NCI-H1105 (cell line): ENCODE results near the gene PZP.

Experiments
- DNase-seq: peaks from one replicate; lab custom pipeline; 2025; lab: John Stamatoyannopoulos, UW

Gene PZP

DNA sequence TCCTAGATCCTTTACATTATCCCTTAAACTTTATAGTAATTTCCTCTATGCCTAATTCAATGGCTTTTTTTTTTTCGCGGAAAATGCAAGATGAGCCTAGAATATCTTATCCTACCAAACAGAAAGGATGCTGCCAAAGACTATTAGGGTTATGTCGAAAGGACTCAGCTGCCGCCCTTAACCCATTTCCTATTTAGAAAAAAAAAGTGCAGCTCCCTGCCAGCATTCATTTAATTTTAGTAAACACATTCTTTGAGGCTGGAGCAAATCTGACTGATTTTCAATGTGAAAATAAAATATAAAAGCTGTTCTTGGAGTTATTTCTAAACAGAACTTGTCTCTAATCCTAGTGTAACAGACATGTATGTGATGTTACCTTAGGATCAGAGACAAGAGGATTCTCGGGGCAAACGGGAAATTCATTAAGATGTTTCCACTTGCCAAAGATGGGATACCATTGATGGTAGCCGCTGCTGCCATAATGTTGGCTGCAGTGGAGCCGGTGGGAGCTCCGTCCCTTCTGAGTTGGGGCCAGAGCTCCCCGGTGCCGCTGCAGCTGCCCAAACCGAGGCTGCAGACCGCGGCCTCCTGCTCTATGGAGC, 84.3 kb downstream of the PZP start:
- no peak for DNase-seq

DNA sequence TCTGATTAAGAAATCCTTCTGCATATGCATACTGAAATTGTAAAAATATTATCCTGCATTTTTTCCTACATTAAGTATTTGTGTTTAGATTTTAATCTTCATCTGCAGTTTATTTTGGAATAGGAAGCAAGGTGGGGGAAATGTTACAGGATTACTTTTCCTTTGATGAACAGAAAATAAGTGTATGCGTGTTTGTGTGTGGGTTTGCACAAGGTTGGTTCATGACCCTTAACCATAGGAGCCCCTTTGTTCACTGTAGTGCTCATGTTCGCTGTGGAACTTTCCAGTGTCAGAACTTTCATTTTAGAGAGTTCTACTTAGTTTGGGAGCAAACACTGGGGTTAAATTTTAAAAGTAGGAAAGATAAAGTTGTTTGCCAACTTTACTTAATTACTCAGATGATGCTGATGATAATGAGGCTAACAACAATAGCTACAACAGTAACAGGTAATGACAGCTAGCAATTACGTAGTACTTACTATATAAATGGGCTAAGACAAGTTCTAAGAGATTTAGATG, 86.0 kb downstream of the PZP start:
- no peak for DNase-seq

DNA sequence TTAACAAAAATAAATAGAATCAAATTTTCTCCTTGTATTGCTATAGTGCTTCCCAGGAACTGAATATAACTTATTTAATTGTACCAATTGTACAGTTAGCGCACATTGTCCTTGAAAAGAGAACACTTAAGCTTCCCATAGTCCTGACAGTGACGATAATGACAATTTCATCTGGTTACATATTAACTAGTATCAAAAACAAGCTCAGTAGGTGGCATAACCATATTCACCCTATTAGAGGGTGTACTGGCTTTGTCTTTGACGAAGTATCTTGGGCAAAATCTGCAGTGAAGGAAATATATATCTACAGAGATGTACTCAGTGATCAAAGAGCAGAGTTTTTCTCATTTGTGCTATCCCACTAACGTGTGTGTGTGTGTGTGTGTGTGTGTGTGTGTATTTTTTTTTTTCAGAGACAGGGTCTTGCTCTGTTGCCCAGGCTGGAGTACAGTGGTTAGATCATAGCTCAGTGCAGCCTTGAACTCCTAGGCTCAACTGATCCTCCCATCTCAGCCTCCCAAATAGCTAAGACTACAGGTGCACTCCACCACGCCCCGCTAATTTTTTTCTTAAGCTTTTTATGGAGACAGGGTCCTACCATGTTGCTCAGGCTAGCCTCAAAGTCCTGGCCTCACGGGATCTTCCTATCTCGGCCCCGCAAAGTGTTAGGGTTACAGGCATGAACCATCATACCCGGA, 87.6 kb downstream of the PZP start:
- DNase-seq = no peak

DNA sequence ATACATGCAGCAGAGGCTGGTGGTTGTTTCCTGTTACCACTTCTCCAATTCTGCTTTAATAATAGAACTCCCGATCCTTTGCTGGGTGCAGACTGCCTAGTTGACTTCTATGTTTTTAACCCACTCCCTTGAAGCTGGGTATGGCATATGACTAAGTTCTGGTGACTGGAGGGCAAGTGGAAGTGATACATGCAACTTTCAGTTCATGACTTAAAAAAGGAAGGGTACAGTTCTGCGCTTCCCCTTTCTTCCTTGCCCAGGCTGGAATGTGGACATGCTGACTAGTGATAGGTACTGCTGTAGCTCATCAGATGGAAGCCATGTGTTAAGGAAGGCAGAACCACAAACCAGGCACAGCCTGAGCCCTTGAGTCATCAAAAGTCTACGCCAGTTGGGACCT, 90.0 kb downstream of the PZP start:
- DNase-seq = no peak

DNA sequence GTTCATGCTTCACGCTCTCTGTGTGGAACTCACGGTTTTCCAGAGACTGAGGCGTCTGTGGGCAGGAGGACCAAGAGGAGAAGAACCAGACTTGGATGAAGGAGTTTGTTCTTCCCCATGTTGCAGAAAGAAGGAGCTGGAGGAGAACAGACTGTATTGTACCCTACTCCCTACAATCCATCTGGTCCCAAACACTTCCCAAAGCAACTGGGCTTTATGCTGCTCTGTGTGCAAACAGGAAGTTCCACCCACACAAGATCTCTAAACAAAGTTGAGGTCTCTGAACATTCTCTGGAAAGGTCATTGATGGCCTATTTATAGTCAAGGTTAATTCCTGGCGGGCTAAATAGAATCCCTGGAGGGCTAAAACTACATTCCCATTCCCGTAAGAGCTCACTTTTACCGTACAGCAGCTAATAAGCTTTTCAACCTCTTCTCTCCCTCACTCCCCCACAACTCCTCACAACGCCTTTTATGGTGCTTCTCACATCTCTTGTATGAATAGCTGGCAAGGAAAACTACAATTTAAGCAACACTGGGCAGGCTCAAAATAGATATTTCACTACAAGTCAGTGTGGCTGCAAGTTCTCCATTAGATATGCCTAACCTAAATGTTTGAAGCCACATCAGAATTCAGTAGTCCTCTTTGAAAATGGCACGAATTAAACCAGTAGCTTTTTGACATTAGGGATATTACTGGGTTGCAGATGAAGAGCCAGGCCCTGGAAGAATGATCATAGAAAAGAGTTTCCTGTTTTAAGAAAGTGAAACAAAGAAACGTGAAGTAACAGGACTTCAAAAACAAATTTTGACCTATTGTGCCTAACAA, 92.2 kb downstream of the PZP start, which contains the start of gene A2M:
A2M (minus strand) TSS at position 189 of the 829 bp plus-strand sequence; CDS start at position 119, 70 bp downstream.
- no peak for DNase-seq

DNA sequence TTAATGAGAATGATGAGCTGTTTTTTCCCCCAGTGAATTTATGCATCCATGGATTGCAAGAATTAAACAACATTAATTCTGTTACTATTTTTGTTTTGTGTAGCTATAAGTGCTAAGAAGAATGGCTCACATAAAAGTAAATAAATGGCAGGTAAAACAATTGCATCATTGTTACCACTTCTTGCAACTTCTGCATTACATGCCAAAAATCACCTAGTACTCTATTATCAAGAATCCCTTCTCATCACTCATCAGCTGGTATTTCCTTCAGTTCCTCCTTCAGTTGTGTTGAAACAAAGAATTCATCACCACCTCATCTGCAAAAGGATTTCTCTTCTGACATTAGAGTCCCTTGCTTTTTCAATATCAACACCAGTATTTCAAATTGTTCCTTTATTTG, 93.2 kb downstream of the PZP start:
- no peak for DNase-seq

DNA sequence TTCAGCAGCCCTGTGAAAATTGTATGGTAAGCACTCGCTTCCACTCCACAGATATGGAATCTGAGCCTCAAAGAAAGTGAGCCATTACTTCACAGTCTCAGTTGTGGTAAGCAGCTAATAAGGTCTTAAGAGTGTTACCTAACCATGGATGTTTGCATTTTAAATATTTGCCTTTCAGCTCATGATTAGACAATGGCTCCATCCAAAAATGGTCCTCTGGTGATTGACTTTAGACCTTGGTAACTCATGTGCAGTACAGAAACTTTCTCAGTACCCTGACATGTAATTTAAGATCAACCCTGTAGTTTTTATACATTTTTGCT, 94.2 kb downstream of the PZP start:
- DNase-seq = no peak

DNA sequence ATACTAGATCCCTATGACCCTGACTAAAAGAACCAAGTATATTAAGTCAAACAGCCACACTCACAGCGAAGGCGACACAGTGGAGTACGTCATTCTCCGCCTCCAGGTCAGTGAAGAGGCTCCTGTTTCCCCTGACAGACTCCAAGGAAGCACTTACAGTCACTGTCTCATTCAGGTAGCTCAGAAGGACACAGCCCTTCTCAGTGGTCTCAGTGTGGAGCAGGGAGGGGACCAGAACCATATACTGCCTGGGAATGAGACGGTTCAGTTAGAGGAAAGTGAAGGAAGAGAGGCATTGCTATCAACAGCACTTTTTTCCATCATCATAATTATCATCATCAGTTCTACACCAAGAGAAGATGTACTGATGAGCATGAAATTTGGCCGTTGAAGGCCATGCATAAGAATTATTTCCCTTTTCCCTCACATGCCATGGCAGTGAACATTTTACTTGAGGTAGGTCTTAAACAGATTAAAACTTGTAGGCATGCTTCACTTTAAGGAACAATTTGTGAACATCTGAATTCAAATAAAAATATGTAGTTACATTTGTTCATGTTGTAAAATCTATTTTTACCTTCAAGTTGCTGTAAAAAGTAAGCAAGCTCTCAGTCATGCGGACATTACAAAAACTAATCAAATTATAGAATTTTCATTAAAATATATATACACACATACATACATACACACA, 94.8 kb downstream of the PZP start:
- no peak for DNase-seq

DNA sequence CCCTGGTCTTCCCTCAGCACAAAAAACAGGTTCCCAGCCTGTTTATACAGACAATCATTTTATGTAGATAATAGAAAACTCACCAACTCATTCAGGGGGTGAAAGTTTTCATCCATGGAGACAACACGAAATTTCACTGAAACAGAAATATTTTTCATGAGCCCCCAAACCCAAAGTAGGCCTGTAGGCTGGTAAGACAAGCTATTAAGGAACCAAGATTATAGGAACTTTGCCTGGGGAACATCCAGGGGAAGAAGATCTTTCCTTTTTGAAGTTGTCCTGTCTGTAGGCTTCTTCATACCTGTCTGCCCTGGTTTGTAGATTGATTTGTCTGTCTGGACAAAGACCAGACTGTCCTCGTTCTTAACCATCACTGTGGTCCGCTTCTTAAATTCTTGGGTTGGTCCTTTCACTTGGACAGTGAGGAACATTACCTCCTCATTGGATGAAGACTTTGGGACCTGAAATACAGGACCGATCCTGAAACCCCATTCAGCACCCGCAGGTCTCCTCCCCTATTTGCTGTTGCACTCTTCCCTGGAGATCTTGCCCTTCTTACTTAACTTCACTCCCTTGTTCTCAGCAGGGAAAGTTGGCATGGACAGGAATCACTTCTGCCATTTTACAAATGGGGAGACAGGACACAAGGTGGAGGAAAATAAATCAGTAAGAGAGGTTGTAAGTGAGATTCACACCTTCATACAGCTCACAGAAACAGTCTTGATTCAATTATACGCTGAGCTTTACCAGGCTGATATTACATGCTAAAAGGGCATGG, 95.9 kb downstream of the PZP start:
- no peak for DNase-seq

DNA sequence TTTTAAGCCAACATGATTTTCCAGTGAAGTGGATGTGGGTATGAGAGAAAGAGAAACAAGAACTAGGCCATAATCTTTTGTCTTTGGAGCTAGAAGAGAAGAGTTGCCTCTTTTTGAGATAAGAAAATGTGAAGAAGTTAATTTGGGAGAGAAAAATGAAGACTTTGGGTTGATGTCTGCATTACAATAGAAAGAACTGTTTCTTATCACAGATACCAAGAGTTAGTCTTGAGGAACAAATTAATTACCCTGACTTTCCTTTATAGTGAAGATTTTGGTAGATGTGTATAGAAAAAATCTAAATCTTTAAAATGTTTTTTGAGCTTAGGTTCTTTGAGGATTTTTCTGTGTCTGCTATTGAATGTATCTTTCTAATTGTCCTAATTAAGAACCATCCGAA, 96.7 kb downstream of the PZP start:
- DNase-seq = no peak

DNA sequence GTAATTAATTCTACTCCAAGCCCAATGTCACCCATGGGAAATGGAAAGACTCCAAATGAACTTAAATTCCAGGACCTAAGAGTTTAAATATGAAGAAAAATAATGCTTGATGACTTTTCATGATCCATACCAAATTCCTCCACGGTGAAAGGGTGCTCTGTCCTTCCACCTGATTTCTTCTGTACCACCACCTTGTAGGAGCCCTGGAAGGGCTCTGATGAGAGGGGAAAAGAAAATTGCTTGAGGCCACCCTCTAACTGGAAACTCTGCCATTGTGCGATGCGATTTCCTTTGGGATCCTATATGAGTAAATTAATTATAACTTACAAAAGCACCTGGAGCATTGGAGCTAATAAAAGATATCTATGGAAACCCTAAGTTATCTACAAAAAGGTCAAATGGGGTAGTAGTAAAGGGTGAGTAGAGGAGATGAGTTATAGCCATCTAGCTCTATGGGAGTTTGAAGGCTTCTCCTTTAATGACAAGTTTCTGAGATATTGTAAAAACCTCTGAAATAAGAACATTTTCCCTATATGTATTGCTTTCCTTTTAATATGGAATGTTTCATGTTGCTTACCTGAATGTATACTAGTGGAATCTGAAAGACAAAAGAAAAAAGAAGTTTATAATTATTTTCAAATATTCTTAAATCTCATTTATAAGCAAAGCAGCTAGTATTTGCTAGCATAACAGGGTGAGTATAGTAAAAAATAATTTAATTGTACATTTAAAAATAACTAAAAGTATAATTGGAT, 98.3 kb downstream of the PZP start:
- DNase-seq = no peak

DNA sequence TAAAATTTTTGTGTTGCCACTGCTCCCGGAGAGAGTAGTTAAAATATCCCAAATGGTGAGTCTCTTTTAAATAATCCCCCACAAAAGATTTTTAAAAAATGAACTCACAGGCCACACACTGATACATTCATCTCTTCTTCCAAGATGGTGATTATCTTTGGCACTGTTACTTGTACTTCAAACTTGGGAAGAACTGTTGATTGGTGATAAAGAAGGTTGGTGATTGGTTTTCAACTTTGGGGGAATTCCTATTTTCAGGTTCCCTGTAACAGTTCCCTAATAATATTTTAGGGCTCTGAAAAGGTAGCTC, 99.0 kb downstream of the PZP start:
- no peak for DNase-seq

DNA sequence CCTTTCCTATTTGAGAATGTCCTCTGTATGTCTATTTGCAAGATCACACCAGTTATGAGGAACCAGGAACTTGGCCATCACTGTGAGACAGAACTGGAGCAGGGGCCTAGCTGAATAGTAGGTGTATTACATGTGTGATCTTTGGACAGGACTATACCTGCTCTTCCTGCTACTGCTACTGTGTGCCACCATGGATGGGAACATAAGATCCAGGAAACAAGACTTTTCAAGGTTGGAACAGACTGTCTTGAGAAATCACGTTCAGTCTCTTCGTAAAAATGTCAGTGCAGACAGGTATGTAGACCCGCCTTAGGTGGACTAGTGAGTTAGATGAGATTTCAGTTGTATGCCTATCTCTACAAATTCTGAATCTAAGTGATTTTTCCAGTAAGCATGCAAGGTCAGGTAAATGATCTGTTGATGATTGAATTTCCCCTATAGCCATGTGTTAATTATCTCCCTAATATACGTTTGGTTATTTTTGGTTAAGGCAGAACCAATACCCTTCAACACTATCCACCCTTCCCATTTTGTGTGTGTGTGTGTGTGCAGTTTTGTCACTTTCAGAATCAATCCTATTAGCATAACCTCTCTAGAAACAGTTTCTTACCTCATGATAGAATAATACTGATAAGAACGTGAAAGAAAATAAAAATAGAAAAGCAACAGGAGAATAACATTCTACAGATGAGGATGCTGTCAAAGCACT, 99.5 kb downstream of the PZP start:
- no peak for DNase-seq

DNA sequence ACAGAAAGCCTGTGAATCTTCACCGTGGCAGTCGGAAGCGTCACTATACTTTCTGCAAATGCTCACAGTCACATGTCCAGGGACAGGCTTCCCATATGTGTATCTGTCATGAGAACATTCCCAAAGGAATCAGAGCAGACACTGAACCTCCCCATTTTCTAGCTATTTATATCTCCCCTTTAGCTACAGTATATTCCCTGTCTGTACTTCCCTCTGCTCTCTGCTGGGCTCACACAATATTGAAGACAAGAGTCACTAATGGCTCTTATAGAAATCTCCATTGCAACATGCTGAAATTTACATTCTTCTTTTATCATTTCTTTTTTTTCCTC, 100.7 kb downstream of the PZP start:
- DNase-seq = no peak

DNA sequence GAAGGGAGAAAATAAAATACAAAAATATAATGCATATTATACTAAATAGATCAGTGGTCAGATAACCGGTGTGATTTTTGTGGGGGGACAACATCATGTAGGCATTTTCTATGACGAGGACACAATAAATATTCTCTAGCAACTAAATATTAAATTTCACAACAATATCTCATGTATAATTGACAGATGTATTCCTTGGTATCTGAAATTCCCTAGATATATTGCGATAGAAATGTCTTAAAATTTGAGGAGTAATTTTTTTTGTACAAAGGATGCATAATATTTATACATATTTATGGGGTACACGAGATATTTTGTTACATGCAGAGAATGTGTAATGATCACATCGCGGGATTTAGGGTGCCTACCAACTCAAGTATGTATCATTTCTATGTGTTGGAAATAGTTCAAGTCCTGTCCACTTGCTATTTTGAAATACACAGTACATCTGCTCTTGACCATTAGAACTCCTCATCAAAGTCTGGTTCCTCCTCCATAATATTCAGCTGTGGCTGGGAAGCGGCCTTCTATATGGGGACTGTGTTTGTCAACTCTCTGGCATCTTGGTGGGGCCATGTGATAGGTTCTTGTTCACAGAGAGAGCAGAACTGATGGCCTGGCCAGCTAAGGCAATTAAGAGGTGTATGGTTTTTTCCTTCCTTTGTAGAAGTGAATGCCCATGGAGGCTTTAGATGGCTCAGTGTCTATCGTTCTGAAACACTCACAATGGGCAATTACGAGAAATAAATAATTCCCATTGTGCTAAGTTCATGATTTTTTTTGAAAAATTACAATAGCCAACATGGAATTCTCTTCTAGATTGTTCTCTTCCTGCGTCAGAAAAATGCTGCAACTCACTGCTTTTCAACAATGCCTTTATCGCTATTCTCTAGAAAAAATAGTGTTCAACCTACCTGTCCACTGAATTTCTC, 101.3 kb downstream of the PZP start:
- DNase-seq = no peak

DNA sequence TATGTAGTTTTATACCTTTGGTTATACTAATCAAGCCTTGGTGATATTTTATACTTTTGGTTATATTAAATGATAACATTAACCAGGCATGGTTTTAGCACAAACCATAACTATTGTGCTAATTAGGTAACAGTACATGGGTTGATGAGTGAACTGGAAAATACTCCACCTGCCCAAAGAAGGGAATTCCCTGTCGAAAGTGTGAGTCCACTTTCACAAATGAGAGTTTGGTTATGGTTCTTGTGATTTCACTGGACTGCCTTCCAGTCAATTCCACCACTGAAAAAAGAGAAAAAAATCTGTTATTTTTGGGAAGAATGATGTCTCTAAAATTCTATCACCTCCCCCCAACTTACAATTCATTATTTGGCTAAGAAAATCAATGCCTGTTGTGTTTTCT, 102.1 kb downstream of the PZP start:
- no peak for DNase-seq

DNA sequence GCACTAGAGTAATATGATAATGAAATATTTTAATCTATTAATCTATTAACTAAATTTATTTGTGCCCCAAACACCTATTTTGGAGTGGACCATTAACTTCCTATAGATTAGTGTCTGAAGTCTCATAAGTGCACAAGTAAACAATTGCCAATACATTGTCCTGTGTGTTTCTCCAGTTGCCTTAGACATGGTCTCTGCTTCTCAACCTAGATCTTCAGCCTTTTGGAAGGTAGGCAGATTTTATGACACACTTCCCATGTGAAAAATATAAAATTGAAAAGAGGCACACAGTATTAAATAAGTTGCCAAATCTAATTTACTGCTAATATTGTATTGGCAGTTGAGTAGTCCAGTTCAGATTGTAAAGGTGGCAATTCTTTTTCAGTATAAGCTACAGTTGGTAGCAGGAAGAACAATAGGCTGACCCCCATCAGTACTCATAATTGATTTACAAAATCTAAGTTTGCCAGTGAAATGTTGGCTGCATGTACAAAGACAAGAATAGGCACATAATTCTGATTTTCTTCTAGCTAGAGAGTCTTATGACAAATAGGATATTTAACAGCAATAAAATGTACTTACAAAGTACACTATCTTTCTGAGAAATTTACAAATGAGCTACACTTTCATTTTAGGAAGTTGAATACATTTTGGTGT, 103.3 kb downstream of the PZP start:
- no peak for DNase-seq

DNA sequence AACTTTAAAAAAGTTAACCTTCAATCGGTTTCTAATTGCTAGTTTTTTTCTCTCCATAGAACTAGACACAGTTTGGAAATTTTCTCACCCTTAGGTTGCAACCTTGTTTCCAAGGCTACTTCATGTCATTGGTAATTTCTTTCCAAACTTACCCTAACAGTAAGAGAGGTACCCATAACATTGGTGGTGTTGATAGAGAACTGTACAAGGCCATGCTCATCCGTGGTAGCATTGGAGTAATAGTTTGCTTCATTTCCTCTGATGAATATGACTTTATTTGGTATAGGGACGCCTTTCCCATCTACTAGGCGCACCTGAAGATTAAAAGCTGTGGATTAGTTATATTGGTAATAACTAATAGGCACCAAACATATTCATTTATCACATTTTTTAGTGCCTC, 104.1 kb downstream of the PZP start:
- no peak for DNase-seq
